Coronary artery (tissue), 2 donors: Measurements from ENCODE around the gene C15orf39.
A peak's percentile ranks its signal among the peaks of the same experiment; 100 is the strongest.

Experiments used
- DNase-seq: peaks from one replicate; pipeline ENCODE4 v3.0.0-alpha.2; 2017; ENCODE audit warnings: low spot score
- H3K27ac ChIP-seq, 2 donors: fragments of 200-600 bp; sonication (generic); one replicate each; pipeline ENCODE4 v1.5.1; 2016 to 2019
- H3K4me3 ChIP-seq: fragments of 200-600 bp; sonication (generic); 2 replicates; pipeline ENCODE4 v1.5.1; 2016; ENCODE audit warnings: mild to moderate bottlenecking, moderate library complexity
- CTCF ChIP-seq: fragments of 200-600 bp; sonication (generic); IDR thresholded peaks from one replicate; pipeline ENCODE4 v1.5.1; 2019; ENCODE audit warnings: antibody characterized with exemption

Gene C15orf39

GRCh38 chr15:75174102-75174501, 27.6 kb upstream of the C15orf39 start:
- no peak overlapping the region for H3K27ac ChIP-seq
- no peak for TF ChIP-seq CTCF
- no peak overlapping the region for H3K4me3 ChIP-seq
- no peak for DNase-seq

- no peak for DNase-seq
- TF ChIP-seq CTCF: no peak
- H3K27ac ChIP-seq: no peak overlapping the region
These were observed 27.0 kb upstream of the C15orf39 start for GRCh38 chr15:75174729-75175128.

GRCh38 chr15:75176396-75176761, 25.3 kb upstream of the C15orf39 start:
- Histone ChIP-seq H3K27ac (peak overlapping the region; percentile 78 to 84), H3K4me3 (no peak overlapping the region)
- TF ChIP-seq CTCF: no peak
- DNase-seq: no peak

More at GRCh38 chr15:75174729-75175128, 27.0 kb upstream of the C15orf39 start:
- H3K4me3 ChIP-seq: no peak overlapping the region

- Histone ChIP-seq H3K27ac (peak overlapping the region; percentile 78 to 84), H3K4me3 (no peak overlapping the region)
- no peak for TF ChIP-seq CTCF
- DNase-seq: no peak
These were observed 24.2 kb upstream of the C15orf39 start for GRCh38 chr15:75177360-75178071.

- no peak for DNase-seq
- H3K27ac ChIP-seq: peak overlapping the region; percentile 42 to 80
- no peak for TF ChIP-seq CTCF
- peak overlapping the region; percentile 62 for H3K4me3 ChIP-seq
These were observed 23.3 kb upstream of the C15orf39 start for GRCh38 chr15:75178171-75178937.

- no peak for TF ChIP-seq CTCF
- DNase-seq: no peak
- Histone ChIP-seq H3K27ac (peak overlapping the region; percentile 34 to 80), H3K4me3 (peak overlapping the region; percentile 62)
These were observed 22.5 kb upstream of the C15orf39 start for GRCh38 chr15:75178938-75179745.
